Measurements from ENCODE around the gene REG4. TPM values are rescaled to one million over a fixed set of nuclear protein-coding genes. Genes with fewer than 3 reads are reported as not detected.

REG4 gene
- total and polyA plus RNA-seq, 2 donors: 0.14 TPM; not detected in 1

DNA sequence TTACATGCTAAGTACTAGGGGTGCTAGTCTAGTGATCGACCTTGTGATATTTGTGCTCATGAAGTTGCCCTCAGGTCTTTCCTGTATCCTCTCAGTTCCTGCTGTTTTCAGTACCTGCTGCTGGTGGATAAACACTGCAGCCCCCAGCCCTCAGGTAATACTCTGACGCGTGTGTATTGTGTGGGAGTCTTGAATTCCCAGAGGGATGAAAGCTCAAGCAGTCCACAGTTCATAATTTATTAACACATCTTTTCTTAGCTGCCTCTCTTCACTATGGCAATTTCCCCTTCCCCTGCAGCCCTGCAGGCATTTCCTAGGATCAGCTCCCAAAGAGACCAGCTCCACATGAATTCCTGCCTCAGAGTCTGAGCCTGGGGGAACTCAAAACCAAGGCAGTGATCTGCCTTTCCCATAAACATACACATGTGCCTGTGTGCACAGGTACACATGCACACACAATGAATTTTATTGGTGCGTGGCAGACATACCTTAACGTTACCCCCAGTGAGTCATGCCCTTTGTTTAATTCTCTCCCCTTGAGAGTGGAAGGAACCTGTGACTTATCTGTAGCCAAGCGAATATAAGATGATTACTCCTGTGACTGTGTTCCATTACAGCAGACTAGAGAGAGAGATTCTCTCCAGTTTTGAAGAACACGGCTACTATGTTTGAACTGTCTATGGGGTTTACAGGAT, 28.5 kb downstream of the REG4 start:
- Histone ChIP-seq H3K4me3 (ENCODE audit: low read depth, low read length) (no peak overlapping the region), H3K4me1 (ENCODE audit: insufficient read depth) (no peaks in the 10 kb centered on the region), H3K27ac (ENCODE audit: low read depth) (no peak overlapping the region), H3K36me3 (ENCODE audit: insufficient read depth) (no peaks in the 10 kb centered on the region)
- no peak for DNase-seq (ENCODE audit: extremely low spot score)
- WGBS: 67% methylated on average over 7 of the region's 7 CpGs

DNA sequence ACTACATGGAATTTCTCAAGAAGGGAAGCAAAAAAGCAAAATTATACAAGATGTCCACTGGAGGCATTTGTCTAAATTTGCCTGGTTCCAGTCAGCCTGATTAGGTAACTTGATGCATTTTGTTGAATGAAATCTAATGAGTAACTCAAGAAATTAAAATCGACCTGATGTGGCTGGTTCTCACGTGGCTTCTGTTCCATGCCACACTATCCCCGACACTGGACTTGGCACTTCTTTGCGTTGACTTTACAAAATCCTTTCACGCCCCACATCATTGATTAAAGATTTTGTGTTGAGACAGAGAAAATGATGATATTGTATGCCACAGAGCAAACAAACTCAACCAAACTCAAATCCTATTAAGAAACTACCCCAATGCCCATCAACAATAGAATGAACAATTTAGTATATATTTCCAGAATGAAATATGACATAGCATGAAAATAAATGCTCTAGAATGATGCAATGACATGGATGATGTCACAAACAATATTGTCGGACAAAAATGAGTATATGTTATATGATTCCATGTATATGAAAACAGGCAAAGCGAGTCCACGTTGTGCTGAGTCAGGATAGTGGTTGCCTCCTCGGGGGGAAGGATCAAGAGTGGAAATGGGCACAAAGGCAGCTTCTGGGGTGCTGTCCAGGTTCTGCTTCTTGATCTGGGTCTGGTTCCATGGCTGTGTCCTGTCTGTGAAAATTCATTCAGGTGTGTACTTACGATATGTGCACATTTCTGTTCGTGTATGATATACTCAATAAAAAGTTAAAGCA, 29.6 kb downstream of the REG4 start:
- Histone ChIP-seq H3K4me3 (ENCODE audit: low read depth, low read length) (no peak overlapping the region), H3K27ac (ENCODE audit: low read depth) (no peak overlapping the region), H3K36me3 (ENCODE audit: insufficient read depth) (no peaks in the 10 kb centered on the region), H3K4me1 (ENCODE audit: insufficient read depth) (no peaks in the 10 kb centered on the region)
- DNase-seq (ENCODE audit: extremely low spot score): no peak
- 97% methylated on average over 11 of the region's 11 CpGs for WGBS

DNA sequence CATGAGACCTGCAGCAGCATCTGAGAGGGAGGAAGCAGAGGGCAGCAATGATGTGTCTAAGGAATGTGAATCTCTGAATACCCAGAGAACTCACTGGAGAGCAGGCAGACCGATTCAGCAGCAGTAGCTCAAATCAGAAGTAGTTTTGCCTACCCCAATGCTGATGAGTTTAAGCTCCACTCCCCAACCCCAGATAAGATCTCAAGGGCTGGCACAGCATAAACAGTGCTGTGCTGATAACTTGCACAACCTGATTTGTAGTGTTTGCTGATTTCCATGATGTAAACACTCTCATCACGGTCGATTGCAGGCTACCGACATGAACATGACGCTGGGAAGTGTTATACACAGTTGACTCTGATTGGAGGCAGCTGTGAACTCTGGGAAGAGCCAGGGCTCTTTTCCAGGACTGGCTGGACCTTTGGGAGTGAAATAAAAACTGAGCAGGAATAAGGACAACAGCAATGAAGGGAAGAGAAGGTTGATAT, 31.3 kb downstream of the REG4 start:
- Histone ChIP-seq H3K36me3 (ENCODE audit: insufficient read depth) (no peaks in the 10 kb centered on the region), H3K27ac (ENCODE audit: low read depth) (no peak overlapping the region), H3K4me3 (ENCODE audit: low read depth, low read length) (no peak overlapping the region), H3K4me1 (ENCODE audit: insufficient read depth) (no peaks in the 10 kb centered on the region)
- DNase-seq (ENCODE audit: extremely low spot score): peak; percentile 73
- WGBS: 11% methylated on average over 5 of the region's 5 CpGs

DNA sequence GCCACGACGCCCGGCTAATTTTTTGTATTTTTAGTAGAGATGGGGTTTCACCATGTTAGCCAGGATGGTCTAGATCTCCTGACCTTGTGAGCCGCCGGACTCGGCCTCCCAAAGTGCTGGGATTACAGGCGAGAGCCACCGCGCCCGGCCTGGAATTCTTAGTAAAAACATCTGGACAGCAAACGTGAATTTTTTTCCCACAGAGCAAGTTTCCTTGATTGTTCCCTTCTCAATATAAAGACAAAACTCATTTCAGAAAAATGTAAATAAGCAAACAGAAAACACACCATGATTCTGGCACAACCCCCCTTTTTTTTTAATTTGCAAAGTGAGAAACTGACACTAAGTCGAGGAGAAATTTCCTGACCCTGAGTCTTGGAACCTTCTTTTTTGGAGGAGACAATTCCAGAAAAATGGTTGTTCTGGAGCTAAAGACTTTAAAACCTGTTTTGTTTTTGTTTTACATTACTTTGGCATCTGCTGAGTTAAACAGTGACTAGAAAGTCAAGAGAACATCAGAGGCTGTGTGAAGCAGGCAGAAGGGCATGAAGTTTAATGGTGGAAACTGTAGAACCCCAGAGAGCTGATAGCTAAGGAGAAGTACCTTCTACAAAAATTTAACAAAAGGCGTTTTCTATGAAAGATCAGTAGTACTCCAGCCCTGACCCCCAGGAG, 32.2 kb downstream of the REG4 start:
- DNase-seq (ENCODE audit: extremely low spot score): no peak
- Histone ChIP-seq H3K4me3 (ENCODE audit: low read depth, low read length) (no peak overlapping the region), H3K4me1 (ENCODE audit: insufficient read depth) (no peaks in the 10 kb centered on the region), H3K36me3 (ENCODE audit: insufficient read depth) (no peaks in the 10 kb centered on the region), H3K27ac (ENCODE audit: low read depth) (no peak overlapping the region)
- 84% methylated on average over 13 of the region's 13 CpGs for WGBS

DNA sequence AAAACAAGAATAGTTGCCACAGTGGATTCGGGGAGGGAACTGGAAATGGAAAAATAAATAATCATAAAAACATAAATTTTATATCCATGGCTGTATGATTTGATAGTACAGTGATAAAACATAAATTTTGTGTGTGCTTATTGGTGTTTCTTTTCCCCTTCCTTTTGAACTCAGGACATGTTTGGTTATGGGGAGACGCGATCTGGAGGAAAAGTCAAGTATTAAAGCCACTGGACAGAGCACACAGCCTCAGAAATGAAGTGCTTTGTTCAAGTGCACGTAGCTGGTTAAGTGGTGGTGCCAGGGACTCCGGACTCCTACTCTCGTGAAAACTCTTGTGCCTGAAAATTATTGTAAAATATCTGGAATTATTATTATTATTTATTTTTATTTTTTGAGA, 32.9 kb downstream of the REG4 start:
- 94% methylated on average over 6 of the region's 6 CpGs for WGBS
- DNase-seq (ENCODE audit: extremely low spot score): no peak
- no peaks in the 10 kb centered on the region for H3K4me1 ChIP-seq (ENCODE audit: insufficient read depth)
- H3K36me3 ChIP-seq (ENCODE audit: insufficient read depth): no peaks in the 10 kb centered on the region
- H3K27ac ChIP-seq (ENCODE audit: low read depth): no peak overlapping the region
- H3K4me3 ChIP-seq (ENCODE audit: low read depth, low read length): no peak overlapping the region

DNA sequence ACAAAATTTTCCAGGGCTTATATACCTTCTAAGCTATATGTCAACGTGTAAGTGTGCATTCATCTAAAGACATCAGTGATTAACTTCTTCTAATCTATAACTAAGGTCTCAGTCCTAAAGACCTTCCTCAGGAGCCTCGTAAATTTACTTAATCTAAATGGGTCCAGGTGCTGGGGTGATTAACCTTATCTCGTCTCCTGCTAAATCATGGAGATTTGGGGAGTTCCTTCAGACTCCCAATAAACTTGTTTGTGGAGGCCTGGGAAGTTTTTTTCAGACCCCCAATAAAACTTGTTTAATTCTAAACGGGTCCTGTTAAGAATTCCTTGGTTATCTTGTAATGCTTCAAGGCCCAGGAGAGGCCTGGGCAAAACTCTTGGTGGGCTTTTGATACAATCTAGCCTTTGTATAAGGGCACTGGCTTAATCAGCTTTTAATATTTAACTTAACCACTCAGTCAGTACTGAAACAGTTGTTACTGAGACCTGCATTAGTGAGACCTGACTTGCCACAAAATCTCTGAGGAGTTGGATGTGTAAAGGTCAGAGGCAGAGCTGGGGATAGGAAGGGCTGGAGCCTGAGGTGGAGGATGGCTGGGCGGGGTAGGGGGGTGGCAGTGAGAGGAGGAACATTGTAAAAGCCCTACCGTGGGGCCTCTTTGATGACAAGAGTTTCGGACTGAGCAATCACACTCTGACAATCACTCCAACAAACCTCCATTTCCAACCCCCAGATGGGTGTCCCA, 36.3 kb downstream of the REG4 start:
- H3K36me3 ChIP-seq (ENCODE audit: insufficient read depth): no peaks in the 10 kb centered on the region
- H3K27ac ChIP-seq (ENCODE audit: low read depth): no peak overlapping the region
- H3K4me3 ChIP-seq (ENCODE audit: low read depth, low read length): no peak overlapping the region
- 72% methylated on average over 7 of the region's 7 CpGs for WGBS
- no peaks in the 10 kb centered on the region for H3K4me1 ChIP-seq (ENCODE audit: insufficient read depth)
- no peak for DNase-seq (ENCODE audit: extremely low spot score)

DNA sequence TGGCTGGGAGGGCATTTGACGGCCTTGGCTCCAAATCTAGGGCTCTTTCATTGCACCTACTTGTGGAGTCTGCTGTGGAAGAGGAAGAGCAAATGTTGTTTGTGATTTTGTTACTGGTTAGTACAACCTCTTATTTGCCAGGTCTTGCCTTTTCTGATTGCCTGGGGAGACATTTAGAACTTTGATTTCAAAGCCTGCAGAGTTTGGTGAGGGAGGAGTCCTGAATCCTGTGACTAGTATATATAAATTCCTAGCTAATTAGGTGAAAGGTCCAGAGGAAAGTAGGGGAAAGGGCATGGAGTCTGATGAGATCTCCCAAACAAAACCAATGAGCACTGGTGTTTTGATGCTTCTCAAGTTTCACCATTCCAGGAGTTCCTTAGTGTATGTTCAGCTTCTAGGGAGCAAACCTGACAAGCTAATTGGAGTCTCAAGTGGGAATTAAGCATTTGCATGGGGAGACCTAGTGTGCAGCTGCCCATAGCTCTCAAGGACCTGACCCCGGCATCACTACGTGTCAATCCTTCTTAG, 37.5 kb downstream of the REG4 start:
- Histone ChIP-seq H3K36me3 (ENCODE audit: insufficient read depth) (no peaks in the 10 kb centered on the region), H3K4me1 (ENCODE audit: insufficient read depth) (peaks cover 1% of the 10 kb centered on the region), H3K4me3 (ENCODE audit: low read depth, low read length) (no peak overlapping the region), H3K27ac (ENCODE audit: low read depth) (no peak overlapping the region)
- 88% methylated on average over 3 of the region's 3 CpGs for WGBS
- no peak for DNase-seq (ENCODE audit: extremely low spot score)

DNA sequence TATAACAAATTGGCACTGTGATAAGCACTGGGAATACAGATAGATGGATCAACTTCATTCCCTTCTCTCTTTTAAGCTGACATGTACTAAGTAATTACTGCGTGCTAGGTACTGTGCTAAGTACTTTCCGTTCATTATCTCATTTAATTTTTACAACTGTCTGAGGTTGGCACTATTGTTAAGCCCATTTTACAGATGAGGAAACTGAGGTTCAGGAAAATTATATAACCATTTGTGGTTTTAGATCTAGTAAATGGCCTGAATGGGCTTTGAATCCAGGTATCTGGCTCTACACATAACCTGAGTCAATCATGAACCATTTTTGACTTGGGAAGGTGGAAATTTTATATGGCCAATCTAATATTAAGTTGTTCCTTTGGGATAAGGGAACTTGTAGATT, 39.0 kb downstream of the REG4 start:
- H3K4me3 ChIP-seq (ENCODE audit: low read depth, low read length): no peak overlapping the region
- WGBS: 97% methylated on average over 2 of the region's 2 CpGs
- no peak for DNase-seq (ENCODE audit: extremely low spot score)
- H3K36me3 ChIP-seq (ENCODE audit: insufficient read depth): no peaks in the 10 kb centered on the region
- H3K4me1 ChIP-seq (ENCODE audit: insufficient read depth): peaks cover 1% of the 10 kb centered on the region
- H3K27ac ChIP-seq (ENCODE audit: low read depth): no peak overlapping the region

DNA sequence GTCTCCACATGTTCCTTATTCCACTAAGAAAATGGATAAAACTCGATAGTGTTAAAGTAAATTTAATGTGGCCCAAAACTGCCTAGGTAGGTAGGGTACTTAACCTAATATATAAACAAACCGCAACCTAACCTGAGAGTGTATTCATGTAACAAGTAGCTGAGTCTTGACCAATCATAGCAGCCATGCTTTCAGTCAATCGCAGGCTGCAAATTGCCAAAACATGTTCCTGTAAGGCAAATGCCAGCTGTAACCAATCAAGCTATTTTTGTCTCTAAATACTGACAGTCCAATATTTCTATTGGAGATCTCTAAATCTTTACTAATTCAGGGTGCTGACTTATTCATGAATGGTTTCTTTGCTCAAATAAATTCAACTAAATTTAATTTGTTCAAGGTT, 39.5 kb downstream of the REG4 start:
- WGBS: 75% methylated on average over 3 of the region's 3 CpGs
- Histone ChIP-seq H3K4me3 (ENCODE audit: low read depth, low read length) (no peak overlapping the region), H3K27ac (ENCODE audit: low read depth) (no peak overlapping the region)

DNA sequence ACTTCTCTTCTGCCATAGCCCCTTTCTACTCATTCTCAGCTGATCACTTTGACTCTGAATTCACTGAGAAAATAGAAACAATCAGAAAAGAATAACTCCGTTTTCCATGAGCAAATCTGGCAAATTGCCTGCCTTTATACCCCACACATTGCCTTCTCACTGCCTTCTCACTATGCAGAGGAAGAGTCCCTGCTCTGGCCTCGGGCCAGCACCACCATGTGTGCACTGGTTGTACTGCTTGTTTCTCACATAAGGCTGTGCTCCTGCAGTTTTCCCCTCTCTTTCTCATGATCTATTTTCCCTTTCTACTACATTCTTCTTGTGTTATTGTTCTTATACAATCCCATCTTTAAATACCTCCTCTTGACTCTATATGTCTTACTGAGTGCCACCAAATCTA, 40.2 kb downstream of the REG4 start:
- Histone ChIP-seq H3K27ac (ENCODE audit: low read depth) (no peak overlapping the region), H3K4me1 (ENCODE audit: insufficient read depth) (peaks cover 1% of the 10 kb centered on the region), H3K4me3 (ENCODE audit: low read depth, low read length) (no peak overlapping the region), H3K36me3 (ENCODE audit: insufficient read depth) (no peaks in the 10 kb centered on the region)
- DNase-seq (ENCODE audit: extremely low spot score): no peak
- WGBS: 40% methylated on average over 2 of the region's 2 CpGs

More for the DNA sequence above, 39.5 kb downstream of the REG4 start:
- no peak for DNase-seq (ENCODE audit: extremely low spot score)
- Histone ChIP-seq H3K36me3 (ENCODE audit: insufficient read depth) (no peaks in the 10 kb centered on the region), H3K4me1 (ENCODE audit: insufficient read depth) (peaks cover 1% of the 10 kb centered on the region)

DNA sequence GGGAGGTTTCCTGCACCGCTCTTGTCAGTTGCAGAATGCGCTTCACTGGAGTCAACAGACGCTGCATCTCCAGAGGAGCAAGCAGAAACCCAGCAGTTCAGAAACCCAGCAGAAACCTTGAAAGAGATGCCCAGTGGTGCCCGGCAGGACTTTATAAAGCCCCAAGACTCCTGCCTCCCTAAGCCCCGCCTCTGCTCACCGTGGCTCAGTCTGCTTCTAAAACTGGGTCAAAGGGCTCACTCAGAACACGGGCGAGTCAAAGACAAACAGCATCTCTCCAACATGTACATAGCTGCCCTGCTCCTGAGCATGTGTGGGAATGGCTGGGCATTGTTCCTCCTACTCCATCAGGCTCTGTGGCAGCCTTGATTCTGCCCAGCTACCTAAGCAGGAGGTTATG, 42.5 kb downstream of the REG4 start, which contains the start of gene HMGCS2:
HMGCS2 (minus strand) TSS at position 128 of the 400 bp plus-strand sequence; CDS start at position 67, 61 bp downstream.
- no peak for DNase-seq (ENCODE audit: extremely low spot score)
- Histone ChIP-seq H3K4me1 (ENCODE audit: insufficient read depth) (peaks cover 1% of the 10 kb centered on the region), H3K27ac (ENCODE audit: low read depth) (no peak within 1 kb of the TSS), H3K4me3 (ENCODE audit: low read depth, low read length) (no peak within 1 kb of the TSS), H3K36me3 (ENCODE audit: insufficient read depth) (no peaks in the 10 kb centered on the region)
- 67% methylated on average over 8 of the region's 8 CpGs for WGBS

DNA sequence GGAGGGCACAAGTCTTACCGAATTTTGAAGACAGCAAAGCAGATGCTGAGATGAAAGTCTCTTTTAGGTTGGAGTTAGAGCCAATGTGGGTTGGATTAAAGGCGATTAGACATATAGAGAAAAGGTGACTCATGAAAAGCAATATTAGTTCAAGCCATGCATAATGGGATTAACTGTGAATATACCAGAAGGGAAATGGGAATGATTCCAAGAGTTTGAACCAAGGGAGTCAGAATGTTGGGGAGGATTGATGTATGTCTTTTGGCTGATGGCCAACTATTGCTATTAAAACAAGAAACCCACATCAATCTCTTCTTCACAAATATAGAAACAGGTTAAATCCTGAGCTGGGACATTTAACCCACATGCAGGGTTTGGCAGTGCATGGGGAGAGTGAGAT, 43.8 kb downstream of the REG4 start:
- 61% methylated on average over 2 of the region's 2 CpGs for WGBS
- H3K27ac ChIP-seq (ENCODE audit: low read depth): no peak overlapping the region
- H3K4me1 ChIP-seq (ENCODE audit: insufficient read depth): peaks cover 1% of the 10 kb centered on the region
- no peak overlapping the region for H3K4me3 ChIP-seq (ENCODE audit: low read depth, low read length)
- DNase-seq (ENCODE audit: extremely low spot score): no peak
- no peaks in the 10 kb centered on the region for H3K36me3 ChIP-seq (ENCODE audit: insufficient read depth)

DNA sequence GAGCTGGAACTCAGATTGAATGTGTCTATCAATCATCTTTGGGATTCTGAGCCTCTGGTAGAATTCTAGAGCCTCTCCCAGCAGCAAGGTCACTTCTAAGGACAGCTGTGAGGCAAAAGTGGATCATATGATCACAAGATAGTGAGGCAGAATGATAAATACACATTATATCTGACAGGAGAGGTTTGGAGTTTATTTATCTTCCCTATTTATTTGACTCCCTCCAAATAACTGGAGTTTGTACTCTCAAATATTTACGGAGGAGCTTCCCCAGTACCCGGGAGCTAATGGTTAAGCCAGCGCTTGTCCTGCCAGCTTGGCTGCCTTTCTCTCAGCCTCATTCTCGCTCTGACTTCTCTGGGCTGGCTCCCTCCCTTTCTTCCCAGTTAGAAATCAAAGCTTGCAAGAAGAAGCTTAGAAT, 44.9 kb downstream of the REG4 start:
- 15% methylated on average over 4 of the region's 4 CpGs for WGBS

More for the DNA sequence above, 44.9 kb downstream of the REG4 start:
- Histone ChIP-seq H3K4me1 (ENCODE audit: insufficient read depth) (peaks cover 1% of the 10 kb centered on the region), H3K4me3 (ENCODE audit: low read depth, low read length) (no peak overlapping the region), H3K36me3 (ENCODE audit: insufficient read depth) (no peaks in the 10 kb centered on the region), H3K27ac (ENCODE audit: low read depth) (no peak overlapping the region)
- DNase-seq (ENCODE audit: extremely low spot score): no peak

Data from urinary bladder (tissue), 4 donors.